Fibroblast of skin of right biceps (primary cell): ENCODE results near the gene SPI1.
A peak's percentile ranks its signal among the peaks of the same experiment; 100 is the strongest.

Source experiments
- DNase-seq: peaks from one replicate; pipeline ENCODE4 v3.0.0-alpha.2; 2013

The SPI1 gene

DNA sequence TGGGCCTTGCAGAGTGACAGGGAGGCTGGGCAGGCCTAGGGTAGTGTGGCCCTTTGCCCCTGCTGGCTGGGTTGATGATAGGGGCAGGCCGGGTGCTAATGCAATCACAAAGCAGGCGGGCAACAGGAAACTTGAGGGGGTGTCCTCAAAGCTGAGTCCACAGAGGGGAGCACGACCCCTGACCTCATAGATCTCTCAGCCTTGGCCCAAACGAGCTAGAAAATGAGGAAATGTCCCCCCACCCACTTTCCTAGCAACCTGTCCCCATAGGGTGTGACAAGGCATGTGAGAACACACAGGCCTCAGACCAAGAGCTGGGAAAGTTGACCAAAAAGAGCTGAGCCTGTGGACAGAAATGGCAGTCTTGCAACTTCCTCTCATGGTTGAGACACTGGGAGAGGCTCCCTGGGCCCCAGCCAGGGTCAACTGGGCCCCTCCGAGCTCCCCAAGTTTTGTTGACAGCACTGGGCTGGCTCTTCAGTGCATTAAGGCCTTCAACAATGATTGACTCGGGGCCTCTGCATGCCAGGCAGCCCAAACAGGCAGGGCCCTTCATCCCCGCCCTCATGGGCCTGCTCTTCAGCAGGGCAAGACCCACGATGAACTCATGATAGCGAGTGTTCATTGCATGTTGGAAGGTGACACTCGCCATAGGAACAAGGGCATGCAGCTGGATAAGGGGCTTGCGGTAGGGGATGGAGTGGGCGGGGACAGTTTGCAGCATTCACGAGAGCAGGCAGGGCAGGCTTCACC is 9.8 kb upstream of the SPI1 start:
- DNase-seq = no peak

DNA sequence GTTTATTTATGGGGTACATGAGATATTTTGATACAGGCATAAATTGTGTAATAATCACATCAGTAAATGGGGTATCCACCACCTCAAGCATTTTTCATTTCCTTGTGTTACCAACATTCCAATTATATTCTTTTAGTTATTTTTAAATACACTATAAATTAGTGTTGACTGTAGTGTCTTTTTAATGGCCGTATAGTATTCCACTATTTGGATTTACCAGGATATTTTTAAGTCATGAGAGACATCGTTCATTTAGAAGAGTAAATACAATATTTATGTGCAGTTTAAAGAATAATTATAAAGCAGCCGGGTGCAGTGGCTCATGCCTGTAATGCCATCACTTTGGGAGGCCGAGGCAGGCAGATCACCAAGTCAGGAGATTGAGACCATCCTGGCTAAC is 6.2 kb upstream of the SPI1 start:
- no peak for DNase-seq

DNA sequence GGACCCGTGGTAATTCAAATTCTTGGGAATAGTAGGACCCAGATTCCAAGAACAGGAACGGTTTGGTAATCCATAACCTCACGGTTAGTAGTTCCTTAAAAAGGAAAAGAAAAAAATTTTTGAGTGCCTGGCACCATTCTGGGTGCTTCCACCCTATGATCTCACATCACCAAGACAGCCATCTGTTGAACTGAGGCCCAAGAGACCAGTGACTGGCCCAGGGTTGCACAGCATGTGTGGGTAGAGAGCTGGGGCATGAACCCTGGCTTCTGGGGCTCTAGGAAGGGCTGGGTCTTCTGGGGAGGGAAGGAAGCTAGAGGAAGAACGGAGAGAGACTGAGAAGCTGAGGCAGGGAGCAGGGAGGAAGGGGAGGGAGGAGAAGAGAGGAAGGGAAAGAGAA is 4.7 kb upstream of the SPI1 start:
- DNase-seq = no peak

DNA sequence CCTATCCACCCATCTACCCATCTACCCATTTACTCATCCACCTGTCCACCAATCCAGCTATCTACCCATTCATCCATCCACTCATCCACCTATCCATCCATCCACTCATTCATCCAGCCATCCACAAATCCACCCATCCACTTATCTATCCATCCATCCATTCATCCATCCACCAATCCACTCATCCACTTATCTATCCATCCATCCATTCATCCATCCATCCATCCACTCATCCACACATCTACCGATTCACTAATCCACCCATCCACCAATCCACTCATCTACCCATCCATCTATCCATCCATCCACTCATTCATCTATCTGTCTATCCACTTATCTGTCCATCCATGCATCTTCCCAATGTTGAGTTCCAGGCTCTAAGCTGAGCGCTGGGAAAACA is 1.7 kb upstream of the SPI1 start:
- no peak for DNase-seq

DNA sequence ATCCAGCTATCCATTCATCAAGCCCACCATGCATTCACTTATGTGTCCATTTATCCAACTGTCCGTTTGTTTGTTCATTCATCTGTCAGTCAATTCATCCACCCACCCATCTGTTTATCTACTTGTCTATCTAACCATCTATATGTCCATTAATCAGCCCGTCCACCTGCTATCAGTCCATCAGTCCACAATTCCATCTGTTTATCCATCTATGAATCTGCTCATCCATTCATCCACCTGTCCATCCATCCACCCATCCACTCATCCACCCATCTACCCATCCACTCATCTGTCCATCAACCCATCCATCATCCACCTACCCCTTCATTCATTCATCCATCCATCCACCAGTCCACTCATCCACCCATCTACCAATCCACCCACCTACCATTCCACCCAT is 970 bp upstream of the SPI1 start:
- DNase-seq = no peak

DNA sequence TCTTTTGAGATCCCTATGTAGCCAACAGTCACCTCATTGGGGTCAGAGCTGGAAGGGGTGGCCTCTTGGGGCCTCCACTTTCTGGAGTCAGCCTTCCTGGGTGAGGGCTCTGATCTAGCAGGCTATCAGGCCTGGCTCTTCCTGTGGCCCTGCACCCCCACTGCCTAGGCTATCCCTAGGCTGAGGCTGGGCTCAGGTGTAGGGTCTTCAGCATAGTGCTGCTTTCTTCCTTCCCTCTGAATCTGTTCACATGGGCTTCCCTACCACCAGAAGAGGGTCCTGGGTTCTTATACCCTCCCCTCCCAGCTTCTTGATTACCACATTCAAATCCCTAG is 456 bp upstream of the SPI1 start:
- DNase-seq = no peak

DNA sequence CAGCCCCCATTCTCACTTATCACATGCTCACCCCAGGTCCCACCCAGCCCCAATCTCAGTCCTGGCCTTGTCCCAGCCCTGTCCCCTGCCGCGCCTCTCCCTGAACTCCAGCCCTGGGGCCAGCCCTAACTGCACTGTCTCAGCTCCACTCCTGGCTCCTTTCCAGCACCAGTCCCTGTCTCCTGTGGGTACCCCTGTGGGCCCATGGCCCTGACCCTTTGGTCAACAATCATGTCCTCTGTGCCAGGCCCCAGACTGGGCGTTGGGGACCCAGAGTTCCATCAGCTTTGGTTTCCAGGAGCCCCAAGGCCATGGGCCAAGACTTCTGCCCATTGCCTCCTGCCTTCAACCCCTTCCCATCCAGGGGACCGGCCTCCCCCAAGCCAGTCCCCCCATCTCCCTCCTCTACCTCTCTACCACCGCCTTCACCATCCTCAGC is 757 bp downstream of the SPI1 start:
- DNase-seq = no peak

DNA sequence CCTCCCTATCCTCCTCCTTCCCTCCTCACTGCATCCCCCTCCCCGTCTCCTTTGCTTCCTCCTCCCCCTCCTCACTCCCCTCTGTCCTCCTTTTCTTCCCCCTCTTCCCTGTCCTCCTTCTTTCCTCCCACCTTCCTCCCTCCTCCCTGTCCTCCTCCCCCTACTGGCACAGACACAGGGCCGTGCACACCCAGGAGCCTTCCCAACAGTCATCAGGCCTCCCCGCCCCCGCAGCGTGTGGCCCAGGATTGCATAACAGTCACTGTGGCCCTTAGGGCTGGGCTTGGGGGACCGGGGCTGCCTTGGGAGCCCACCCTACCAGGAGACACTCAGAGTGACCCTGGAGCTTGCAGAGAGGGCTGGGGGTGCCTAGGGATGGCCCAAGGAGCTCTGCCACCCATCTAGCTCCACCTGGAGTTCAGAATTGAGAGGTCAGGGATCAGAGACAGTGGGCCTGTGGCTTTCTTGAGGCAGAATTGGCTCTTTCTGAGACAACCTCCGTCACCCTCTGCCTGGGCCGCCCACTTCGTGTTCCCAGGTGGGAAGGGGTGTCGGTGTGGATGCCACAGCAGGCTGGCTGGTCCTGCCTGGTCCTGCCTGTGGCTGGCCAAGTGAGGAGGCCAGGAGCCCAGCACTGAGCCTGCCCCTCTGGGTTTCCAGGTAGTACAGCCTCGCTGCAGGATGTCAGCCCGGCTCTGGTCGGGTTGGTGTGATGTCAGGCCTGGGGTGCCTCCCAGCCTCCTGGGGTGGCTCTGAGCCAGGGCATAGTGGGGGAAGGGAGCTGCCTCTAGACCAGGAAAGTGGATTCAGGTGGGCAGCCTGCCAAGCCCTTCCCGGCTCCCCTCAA is 1.6 kb downstream of the SPI1 start:
- no peak for DNase-seq

DNA sequence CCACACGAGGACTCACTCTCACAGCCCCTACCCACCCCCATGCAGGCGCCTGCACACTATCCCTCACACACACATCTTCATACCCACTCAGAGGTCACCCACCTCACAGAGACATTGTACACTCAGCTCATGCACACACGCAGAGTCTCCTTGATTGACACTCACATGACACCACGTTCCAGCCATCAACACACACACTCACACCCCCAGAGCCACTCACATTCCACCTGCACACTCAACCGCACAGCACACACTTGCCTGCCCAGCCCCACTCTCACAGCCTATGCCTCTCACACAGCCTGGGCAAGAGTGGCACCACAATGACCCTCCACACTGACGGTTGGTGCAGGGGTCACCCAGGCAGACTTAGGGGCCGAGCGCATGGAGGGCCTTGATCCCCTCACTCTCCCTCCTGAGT is 2.2 kb downstream of the SPI1 start:
- DNase-seq = no peak

DNA sequence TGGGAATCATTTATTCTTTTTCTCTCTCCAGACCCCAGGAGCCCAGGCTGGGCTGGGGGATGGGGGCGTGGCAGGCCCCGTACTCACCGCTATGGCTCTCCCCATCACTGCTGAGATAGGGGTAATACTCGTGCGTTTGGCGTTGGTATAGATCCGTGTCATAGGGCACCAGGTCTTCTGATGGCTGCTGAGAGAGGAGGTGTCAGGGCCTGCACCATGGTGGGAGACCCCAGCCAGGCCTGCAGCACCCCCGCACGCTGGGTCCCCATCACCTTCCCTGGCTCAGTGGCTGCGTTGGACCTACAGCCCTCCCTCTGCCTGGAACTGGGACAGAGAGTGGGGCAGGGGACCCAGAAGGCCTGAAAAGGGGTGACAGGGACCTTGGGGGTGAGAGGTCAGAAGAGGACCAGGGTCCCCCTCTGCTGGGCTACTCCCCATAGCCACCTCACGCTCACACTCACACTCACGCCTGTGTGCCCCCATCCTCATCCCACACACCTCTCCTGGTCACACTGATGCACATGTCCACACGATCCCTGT is 2.7 kb downstream of the SPI1 start:
- no peak for DNase-seq

DNA sequence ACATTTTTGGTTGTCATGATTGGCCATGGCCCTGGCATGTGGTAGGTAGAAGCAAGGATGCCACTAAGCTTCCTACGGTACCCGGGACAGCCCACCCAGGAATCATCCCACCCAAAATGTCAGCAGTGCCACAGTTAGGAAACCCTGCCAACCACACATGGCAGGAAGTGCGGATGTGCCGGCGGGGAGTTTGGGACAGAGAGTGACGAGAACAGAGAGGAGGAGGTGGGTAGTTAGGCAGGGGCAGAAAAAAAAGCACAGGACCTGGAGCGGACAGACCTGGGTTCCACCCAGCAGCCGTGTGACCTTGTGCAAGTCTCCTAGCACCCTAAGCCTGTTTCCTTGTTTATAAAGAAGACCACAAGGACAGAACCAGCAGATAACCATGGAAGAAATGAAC is 3.3 kb downstream of the SPI1 start:
- no peak for DNase-seq

DNA sequence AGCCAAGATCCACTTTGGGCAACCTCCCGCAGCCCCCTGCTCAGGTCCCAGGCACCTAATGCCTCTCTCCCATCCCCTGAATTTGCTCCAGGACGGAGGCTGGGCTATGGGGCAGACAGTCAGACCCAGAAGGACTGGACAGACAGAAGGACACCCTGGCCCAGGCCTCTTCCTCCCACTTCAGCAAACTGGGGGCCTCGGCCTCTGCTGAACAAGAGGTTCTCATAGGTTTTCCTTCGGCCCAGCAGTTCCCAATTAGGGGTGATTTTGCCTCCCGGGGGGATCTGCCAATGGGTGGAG is 3.7 kb downstream of the SPI1 start:
- no peak for DNase-seq

DNA sequence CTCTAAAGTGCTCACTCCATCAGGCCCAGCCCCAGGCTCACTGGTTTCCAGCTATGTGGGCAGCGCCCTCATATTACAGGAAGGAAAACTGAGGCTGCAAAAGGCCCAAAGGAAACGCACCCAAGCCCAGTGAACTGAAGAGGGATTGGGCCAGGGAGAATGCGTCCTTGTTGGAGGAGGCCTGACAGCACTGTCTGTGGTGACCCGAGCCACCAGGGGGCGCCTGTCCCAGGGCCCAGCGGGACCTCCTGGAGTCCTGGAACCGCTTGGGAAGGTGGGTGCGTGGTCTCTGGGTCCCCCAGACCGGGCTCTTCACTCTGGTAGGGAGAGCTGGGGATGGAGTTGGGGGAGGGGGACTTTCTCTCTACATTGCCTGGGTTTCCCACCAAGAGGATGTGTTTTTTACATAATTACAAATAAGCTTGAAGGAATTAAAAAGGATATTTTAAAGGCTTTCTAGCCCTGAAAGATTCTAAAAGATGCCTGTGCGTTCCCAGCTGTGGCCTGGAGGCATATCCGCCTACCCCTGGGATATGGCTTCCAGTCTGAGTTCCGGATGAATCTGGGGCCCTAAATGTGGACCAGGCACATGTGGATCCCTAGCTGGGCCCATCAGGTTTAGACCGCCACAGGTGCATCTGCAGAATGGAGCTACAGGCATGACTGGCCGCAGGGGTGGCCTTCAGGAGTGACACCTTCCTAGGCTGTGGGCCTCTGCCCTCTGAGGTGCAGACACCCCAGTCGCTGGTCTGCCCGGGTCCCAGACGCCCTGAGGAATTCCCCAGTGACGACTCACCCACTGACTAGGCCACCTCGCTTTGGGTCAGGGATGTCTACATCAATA is 4.2 kb downstream of the SPI1 start:
- DNase-seq = peak; percentile 64

DNA sequence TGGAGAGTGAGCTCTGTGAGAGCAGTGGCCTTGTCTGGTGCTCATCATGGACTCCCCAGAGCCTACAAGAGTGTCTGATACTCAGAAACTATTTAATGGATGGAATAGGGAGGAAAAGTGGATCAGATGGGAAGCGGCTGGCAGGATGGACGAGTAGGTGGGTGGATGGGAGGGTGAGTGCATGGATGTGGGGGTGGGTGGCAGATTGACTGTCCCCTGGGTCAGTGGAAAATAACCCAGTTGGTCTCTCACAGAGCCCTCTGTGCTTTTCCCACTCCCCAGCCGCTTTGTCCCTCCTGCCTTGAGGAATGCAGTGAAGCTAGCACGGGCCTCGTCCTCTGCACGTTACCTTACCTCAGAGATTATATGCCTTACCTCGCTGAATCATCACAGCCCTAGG is 5.9 kb downstream of the SPI1 start:
- DNase-seq = no peak

DNA sequence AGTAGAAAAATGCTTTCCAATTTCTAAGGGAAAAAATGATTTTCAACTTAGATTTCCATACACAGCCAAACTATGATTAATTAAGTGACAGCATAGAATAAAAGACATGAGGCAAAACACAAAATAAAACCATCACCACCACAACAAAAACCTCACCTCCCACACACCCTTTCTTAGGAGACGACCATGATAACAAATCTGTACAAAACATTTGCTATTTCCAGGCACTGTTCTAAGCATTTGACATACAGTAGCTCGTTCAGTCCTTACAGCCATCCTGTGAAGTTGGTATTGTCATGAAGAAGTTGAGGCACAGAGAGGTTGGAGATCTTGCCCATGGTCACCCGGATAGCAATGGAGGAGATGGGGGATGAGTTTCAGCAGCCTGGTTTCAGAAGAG is 8.7 kb downstream of the SPI1 start:
- DNase-seq = no peak

DNA sequence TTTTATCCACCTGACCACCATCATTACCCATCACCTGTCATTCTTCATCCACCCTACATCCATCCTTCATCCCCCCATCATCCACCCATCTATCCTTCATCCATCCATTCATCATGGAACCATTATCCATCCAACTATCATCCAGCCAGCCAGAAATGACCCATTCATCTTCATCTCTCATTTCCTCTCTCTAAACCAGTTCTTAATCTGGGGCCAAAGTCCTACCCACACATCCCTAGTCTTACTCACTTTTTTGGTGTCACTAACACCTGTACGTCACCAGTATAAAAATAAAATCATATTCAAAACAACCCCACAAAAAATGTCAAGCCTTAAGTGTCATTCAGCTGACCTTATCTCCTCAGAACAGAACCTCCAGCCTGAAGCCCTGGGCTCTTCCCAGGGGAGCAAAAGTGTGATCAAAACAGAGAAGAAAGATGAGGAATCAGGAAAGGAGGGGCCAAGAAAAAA is 12.3 kb downstream of the SPI1 start:
- DNase-seq = no peak

DNA sequence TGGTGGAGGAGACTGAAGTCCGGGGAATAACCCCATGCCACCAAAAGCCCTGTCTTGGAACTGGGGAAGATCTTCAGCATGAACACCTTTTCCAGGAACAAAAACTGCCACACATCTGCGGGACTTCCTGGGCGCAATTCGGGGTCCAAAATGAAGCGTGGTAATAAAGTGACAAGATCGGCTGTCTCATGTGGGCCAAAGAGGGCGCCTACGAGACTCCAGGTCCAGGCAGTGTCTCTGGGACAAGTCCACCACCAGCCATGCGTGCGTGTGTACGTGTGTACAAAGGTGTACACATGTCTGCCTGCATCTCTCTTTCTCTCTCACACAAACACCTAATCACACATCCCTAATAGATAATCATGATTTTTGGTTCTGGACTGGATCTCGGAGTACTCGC is 16.9 kb downstream of the SPI1 start:
- DNase-seq = no peak

DNA sequence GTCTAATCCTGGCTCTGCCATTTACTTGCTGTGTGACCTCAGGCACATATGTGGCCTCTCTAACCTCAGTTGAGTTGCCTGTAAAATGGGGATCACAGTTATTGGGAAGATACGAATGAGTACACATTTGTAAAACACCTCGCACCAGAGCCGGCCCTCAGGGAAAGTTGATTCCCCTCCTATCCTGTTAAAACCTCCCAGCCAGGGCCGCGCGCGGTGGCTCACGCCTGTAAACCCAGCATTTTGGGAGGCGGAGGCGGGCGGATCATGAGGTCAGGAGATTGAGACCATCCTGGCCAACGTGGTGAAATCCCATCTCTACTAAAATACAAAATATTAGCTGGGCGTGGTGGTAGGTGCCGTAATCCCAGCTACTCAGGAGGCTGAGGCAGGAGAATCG is 18.0 kb downstream of the SPI1 start:
- no peak for DNase-seq

DNA sequence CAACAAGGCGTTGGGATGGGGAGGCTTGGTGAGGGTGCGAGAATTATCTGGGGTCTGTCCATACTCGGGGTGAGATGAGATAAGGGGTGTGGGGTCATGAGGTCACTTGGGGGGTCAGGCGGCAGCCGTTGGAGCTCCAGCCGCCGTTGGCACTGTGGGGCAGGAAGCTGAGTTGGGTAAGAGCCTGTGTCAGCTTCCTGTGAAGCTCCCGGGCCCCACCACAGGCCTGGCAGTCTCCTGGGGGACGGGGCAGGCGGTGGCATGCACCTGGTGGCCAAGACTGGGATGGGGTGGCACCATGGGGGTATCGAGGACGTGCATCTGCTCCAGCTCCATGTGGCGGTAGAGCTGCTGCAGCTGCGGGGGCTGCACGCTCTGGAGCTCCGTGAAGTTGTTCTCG is 18.8 kb downstream of the SPI1 start:
- DNase-seq = no peak

DNA sequence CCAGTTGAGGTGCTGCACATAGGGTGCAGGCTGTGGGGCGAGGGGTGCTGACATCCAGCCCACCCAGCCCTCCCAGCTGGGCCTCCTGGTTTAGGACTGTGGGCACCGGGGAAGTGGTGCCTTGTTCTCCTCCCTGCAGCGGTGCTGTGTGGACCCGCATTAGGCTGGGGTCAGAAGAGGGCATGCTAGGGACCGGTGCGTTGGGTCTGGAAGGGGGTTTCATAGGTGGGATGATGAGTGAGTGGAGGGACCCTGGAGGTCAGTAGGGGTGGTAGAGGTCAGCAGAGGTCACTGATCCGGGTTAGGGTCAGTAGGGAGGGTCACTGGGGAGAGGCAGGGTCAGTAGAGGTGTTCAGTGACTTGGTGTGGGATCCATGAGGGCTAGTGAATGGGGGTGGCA is 19.2 kb downstream of the SPI1 start:
- DNase-seq = no peak

DNA sequence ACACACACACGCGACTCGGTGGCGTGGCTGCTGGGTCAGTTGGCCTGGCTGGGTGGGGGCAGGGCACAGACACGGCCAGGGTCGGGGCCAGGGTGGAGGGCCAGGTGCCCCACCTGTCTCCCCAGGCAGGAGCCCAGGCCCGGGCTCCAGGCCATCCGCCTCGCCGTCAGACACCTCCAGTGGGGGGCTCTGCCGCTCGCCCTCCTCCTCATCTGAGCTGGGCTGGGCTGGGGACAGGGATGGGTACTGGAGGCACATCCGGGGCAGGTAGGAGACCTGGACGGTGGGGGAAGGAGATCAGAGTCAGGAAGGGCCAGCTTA is 19.7 kb downstream of the SPI1 start:
- no peak for DNase-seq

DNA sequence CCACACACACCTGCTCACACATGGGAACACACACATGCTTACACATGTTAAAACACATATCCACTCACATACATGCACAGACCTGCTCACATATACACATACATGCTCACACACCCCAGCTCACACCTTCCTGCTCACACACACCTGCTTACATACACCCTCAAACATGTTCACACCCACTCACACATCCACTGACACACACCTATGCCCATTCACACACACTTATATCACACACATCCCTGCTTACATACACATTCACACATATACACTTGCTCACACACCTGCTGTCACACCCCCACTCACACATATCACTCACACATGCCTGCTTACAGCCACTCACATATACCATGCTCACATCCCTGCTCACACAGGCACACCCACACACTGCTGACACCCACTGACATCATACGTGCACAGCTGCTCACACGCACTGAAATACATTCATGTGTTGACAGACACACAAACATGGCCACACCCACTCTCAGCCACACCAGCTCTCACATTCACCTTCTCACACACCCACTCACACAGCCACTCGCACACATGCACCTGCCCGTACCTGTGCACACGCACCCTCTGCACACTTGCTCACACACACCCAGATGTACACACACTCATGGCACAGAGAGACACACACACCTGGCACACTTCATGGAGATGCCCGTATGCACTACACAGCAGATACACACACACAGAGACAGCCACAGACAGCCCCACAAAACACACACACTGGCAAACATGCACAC is 20.2 kb downstream of the SPI1 start:
- no peak for DNase-seq

DNA sequence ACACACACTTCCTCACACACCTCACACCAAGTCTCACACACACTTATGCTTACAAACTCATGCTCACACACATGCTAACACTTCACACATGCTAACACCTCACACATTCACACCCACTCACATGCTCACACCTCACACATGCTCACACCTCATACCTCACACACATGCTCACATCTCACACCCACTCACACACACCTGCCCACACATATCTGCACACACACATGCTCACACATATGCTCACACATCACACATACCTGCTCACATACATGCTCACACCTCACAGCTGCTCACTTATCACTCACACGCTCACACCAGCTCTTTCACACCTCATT is 21.4 kb downstream of the SPI1 start:
- DNase-seq = no peak
